Thyroid gland (tissue), 4 donors: Measurements from ENCODE around the gene GPN3.

Experiments
- POLR2A ChIP-seq, 2 donors: fragments of 450-650 bp; IDR thresholded peaks; one replicate each; pipeline ENCODE4 v1.6.1; 2017; ENCODE audit warnings: antibody characterized with exemption in 2 of 2, mild to moderate bottlenecking in 2 of 2, moderate library complexity in 1 of 2
- TF ChIP-seq, protein P1 (sequence below), 6 experiments: fragments of 200-600 bp in 3 of 6; fragments of 450-650 bp in 3 of 6; sonication (generic) in 3 of 6; IDR thresholded peaks; one replicate each; pipeline ENCODE4 v1.5.1; 2016 to 2019; ENCODE audit warnings: antibody characterized with exemption in 6 of 6, mild to moderate bottlenecking in 2 of 6, inconsistent platforms in 1 of 6, moderate library complexity in 1 of 6

GRCh38 chr12:110431957-110432587, 36.0 kb downstream of the GPN3 start:
- TF ChIP-seq, protein P1, sequence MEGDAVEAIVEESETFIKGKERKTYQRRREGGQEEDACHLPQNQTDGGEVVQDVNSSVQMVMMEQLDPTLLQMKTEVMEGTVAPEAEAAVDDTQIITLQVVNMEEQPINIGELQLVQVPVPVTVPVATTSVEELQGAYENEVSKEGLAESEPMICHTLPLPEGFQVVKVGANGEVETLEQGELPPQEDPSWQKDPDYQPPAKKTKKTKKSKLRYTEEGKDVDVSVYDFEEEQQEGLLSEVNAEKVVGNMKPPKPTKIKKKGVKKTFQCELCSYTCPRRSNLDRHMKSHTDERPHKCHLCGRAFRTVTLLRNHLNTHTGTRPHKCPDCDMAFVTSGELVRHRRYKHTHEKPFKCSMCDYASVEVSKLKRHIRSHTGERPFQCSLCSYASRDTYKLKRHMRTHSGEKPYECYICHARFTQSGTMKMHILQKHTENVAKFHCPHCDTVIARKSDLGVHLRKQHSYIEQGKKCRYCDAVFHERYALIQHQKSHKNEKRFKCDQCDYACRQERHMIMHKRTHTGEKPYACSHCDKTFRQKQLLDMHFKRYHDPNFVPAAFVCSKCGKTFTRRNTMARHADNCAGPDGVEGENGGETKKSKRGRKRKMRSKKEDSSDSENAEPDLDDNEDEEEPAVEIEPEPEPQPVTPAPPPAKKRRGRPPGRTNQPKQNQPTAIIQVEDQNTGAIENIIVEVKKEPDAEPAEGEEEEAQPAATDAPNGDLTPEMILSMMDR (IDR thresholded peaks at IDR 0.05), result no peak
- TF ChIP-seq POLR2A (IDR thresholded peaks at IDR 0.05), result no peak
